Subcutaneous adipose tissue (tissue), 4 donors: ENCODE results near the gene GRAP2. TPM values are rescaled to one million over a fixed set of nuclear protein-coding genes. Genes with fewer than 3 reads are reported as not detected.

Source experiments
- CTCF ChIP-seq: fragments of 450-650 bp; IDR thresholded peaks from one replicate; pipeline ENCODE4 v1.5.1; 2016; ENCODE audit warnings: low read depth, mild to moderate bottlenecking, control low read depth, antibody characterized with exemption, moderate library complexity
- total RNA-seq, 4 donors: library from RNA; depleted of rRNA; stranded (reverse); fragments of >200 nt; gene quantifications; one replicate each; pipeline ENCODE4 v1.1.0, GENCODE V29; 2016

Gene GRAP2
- total RNA-seq, 4 donors from 2014 or later = 0.75 to 4.8 (median 1.4) TPM

DNA sequence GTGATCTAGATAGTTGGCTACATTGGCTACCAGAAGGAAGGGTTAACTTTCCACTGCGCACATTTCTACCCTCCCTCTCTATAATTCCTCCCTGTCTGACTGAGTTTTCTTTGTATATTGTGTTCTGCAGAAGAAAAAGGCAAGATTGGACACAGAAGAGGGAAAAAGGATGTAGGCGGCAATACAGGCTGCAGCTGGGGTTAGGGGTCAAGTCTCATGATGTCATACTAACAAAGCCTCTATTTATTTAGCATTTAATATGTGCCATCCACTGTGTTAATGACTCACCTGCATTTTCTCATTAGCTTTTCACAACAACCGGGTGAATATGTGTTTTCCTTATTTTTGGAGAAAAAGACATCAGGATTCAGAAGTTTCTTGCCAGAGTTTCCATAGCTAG is 95.8 kb downstream of the GRAP2 start:
- TF ChIP-seq CTCF = no peak

- no peak for TF ChIP-seq CTCF
Measured at GRCh38 chr22:39997421-39997820, 96.5 kb downstream of the GRAP2 start.

DNA sequence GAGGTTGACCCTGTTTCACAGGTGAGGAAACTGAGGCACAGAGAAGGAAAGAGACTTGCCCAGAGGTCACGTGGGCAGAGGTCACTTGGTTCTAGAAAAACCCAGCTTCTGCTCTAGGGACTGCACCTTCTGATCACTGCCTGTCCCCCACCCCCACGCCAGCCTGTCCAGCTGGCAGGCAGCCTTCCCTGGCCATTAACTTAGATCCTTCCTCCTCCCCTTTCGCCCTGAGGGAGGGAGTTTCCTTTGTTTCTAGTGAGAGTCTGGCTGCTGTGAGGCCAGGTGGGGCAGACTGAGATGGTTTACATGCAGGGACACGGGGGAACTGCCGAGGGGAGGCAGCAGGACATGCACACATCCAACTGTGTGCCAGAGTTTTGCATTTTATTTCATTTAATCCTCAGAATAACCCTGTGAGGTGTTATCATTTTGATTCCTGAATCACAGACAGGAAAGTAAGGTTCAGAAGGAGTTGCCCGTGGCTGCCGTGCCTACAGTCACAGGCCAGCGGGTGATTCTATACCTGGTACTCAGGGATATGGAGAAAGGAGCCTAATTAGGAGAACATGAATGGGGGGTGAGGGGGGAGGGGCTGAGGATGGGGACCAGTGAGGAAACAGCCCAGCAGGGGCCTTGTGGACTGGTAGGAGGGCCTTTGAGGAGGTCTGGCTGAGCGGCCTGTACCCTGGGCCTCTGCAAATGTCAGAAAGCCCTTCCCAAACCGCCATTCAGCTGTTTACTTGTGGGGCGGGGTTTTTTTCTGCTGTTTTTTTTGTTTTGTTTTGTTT is 97.2 kb downstream of the GRAP2 start:
- no peak for TF ChIP-seq CTCF

DNA sequence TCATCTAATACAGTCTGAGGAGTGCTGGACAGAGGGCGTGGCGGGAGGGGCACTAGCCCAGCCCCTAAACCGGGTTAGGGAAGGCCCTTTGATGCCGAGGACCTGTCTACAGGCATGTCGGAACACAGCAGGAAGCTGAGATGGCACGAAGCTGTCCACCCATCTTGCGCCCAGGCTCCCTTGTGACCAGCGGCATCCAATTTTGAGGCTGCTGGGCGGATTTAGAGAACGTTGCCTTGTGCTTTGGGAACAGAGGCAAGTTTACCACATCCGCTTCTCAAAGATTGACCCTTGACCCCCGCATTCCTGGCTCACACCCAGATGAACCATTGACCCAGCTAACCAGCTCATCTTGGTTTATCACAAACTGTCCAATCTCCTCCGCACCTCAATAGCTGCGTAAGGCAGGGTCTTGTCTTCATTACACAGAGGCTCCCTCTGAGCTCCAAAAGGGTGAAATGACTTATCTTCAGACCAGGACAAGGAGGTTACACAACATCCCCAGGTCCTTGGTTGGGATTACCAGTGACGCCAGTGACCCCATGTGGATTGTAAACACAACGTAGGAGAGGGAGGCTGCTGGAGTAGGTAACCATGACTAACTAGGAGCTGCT is 98.4 kb downstream of the GRAP2 start:
- TF ChIP-seq CTCF = no peak

DNA sequence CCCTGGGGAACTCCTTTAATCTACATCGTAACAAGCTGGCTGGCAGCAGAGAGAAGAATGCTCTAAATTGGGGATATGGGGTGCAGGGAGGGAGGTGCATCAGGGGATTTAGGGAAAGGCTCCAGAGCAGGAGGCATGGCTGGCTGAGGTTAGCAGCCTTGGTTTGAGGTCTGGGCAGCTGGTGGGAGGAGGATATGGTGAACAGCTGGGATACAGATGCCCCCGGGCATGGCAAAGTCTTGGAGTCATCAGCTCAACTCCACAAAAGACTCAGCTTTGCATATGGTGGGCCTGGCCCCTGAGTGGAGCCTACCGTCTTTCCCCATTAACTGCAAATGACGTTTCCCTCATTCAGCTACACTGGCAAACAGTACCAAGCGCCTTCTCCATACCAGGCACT is 99.3 kb downstream of the GRAP2 start:
- no peak for TF ChIP-seq CTCF

GRCh38 chr22:40001106-40001505 is 100.2 kb downstream of the GRAP2 start:
- no peak for TF ChIP-seq CTCF

DNA sequence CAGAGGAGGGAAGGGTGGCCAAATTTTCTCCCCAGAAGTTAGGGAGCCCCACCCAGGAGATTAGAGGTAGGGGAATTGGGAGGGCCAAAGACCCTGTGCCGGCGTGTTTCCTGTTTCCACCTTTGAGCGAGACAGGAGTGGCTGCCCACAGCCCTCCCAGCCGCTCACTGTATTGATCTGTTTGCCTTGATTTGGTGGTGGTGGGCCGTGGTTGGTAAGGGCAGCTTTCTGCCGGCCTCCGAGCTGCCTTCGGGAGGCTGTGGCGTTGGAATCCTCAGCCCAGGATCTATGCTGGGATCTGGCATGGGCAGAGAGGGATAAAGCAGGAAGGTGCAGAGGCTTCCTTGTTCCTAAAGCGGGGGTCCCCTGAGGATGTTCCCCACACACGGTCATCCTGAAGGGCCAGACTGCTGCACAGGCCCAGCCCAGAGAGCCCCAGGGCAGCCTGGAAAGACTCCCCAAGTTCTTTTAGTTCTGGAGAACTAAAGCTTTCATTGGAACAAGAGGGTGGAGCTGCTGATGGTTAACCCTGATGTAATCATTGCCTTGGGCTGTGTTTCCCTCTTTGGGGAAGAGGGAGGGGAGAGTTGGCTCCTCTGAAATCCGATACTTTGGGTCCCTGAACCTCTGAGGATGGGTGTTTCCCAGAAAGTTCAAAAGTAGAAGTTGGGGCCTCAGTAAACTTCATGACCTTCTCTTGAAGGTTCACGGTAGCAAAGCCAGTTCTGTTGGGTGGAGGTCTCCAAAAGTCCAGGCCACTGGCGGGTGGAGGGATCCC is 101.1 kb downstream of the GRAP2 start:
- no peak for TF ChIP-seq CTCF
